GM18870 (cell line): Measurements from ENCODE around the gene GNRHR.
"Not testable (repeated sequence)": the region's sequence is repeated elsewhere in the genome, so short reads cannot be mapped to it uniquely, and the experiment has no call there.

Experiments used
- ATAC-seq: cut with Tn5 transposase; IDR thresholded peaks from one replicate; pipeline ENCODE4 v1.9.1; 2021; ENCODE audit warnings: moderate library complexity; ENCODE audit not compliant: unreplicated experiment

Gene GNRHR

DNA sequence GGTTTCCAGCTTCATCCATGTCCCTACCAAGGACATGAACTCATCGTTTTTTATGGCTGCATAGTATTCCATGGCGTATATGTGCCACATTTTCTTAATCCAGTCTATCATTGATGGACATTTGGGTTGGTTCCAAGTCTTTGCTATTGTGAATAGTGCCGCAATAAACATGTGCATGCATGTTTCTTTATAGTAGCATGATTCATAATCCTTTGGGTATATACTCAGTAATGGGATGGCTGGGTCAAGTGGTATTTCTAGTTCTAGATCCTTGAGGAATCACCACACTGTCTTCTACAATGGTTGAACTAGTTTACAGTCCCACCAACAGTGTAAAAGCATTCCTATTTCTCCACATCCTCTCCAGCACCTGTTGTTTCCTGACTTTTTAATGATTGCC is 23.7 kb downstream of the GNRHR start:
- ATAC-seq: not testable (repeated sequence)

DNA sequence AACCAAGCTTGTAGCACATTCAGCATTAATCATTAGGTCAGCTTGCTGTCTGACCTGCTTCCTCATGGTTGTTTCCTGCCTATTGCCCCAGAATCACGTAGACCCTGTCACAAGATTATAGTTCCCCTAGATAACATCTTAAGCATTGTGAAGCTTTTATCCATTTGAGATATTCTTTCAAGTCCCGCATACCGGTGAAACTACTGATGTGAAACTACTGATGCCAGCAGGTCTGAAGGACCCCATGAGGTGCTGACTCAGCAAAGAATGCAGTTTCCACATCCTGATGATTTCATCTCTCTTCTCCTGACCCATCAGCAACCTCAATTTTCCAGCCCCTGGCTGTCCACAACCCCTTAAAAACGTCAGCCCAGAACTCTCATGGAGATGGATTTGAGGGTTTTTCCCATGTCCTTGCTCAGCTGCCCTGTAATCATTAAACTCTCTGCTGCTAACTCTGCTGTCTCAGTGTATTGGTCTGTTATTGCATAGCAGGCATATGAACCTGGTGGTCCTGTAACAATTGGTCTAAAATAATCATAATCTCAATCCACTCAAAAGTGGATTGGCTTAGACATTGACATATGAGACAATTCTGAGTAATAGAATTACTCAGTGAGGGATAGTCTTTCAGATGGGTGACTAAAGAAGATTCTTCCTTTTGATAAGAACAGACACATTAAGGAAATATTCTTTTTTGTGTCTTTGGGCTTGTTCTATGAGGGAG is 26.9 kb downstream of the GNRHR start:
- no peak for ATAC-seq

DNA sequence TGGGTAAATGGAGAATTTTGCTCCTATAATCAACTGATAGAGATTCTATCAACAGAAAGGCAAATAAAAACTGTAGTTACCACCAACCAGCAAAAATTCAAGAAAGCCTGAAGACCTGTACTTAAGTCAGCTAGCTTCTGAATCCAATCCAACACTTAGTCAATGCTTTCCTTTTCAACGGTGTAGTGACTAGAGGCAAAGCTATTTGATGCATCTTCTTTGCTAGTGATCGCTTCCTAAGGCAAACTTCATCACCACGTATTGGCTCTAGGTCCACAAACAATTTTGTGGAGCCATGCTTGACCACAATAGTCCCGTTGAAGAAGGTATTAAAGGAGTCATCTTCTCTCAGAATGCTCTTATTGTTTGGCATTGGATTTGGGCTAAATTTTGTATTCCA is 28.2 kb downstream of the GNRHR start:
- no peak for ATAC-seq

GRCh38 chr4:67725132-67725531 is 29.1 kb downstream of the GNRHR start:
- ATAC-seq: no peak

DNA sequence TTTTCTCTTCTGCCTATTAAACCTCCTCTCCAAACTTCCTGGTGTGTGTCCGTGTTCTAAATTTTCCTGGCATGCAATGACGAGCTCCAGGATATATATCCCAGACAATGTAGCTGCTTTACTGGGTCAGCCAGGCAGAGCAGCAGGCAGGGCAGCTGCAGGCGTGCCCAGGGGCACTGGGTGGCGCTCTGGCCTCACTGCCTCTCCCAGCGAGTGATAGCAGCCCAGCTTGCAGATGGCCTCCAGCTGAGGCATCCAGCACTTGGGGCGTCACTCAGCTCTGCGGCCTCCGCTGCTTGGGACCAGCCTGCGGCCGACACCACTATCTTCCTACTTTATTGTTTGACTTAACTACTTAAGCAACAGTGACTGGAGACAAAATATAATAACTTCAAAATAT is 30.2 kb downstream of the GNRHR start:
- ATAC-seq: no peak

DNA sequence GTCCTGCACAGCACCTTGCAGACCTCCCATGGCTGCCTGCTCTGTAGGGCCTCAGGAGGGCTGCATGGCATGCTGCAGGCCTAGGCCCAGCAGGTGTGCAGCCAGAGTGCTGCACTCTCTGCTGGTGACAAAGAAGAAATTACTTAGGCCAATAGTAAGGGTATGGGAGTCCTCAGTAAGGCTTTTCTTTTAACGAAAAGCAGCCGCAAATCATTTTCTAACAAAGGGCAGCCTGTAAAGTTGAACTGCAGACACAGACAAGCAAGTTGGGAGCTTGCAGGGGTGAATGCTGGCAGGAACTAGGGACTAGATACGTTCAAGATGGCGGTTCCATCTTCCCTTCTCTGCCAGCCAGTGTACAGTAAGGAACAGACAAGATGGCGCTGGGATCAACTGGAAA is 30.8 kb downstream of the GNRHR start:
- ATAC-seq: no peak

DNA sequence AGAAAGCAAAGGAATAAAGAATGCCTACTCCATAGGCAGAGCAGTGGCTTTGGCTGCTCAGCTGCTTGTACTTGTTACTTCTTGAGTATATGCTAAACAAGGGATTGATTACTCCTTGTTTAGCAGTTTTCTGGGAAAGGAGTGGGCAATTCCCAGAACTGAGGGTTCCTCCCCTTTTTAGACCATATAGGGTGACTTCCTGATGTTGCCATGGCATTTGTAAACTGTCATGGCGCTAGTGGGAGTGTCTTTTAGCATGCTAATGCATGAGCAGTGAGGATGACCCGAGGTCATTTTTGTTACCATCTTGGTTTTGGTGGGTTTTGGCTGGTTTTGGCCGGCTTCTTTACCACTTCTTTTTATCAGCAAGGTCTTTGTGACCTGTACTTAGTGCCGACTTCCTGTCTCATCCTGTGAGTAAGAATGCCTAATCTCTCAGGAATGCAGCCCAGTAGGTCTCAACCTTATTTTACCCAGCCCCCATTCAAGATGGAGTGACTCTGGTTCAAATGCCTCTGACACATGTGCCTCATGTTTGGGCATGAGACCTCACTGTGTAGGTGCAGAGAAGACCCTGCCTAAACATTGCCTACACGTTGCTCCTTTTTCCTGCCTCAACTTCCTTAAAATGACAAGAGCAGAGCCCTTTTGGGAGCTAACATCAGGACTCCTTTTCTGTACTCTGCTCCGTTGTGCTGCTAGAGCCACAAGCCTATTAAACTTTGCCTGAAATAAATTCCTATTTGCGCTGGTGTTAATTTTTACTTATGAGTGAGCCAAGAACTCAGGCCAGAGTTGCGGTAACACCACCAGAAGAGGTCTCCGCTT is 32.2 kb downstream of the GNRHR start:
- ATAC-seq: no peak

GRCh38 chr4:67721315-67721769 is 32.8 kb downstream of the GNRHR start:
- no peak for ATAC-seq

DNA sequence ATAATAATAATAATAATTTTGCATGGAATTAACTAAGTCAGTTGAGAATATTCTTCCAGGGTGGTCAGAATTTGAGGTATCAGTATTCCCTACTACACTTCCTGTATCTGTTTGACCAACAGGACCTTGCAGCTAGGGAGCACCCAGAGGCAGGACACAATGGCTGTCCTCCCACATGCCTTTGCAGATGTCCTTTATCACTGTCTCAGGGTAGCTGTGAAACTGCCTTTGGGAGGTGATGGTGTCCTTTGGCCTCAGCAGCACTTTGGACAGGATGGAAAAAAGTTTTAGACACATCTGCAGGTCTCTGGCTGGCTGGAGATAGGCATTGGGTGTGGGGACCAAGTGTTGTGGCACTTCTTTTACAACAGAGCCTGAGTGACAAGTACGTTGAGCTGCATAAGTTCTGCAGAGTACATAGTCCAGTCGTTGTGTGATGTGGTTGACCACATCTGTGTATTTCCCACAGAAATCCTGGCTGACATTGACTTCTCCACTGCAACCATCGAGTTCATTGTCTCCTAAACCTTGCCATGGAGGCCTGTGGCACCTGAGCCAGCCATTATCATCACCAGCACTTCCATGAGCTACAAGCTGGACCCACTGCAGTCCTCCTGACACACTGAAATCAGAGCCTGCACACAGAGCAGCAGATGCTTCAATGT is 34.1 kb downstream of the GNRHR start:
- no peak for ATAC-seq

DNA sequence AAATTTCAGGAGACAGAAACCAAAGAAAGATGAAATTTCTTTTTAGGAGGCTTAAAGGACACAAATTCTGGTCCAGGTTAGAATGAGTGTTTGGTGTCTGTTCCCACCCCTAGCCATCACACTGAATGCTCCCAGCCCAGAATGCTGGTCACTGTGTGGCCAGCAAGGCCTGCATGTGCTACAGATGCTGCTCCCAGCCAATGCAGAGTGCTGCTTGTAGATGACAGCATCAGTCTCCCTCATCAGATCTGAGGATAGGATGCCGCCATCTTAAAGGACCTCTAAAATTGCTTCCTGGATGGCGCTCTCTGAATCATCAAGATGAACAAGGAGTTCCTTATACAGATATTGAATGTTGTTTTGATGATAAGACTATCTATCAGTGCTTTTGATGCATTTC is 35.3 kb downstream of the GNRHR start:
- no peak for ATAC-seq

GRCh38 chr4:67717586-67717985 is 36.6 kb downstream of the GNRHR start:
- ATAC-seq: no peak

- ATAC-seq: no peak
These were observed 39.2 kb downstream of the GNRHR start for GRCh38 chr4:67714955-67715354.

- peak; percentile 80 for ATAC-seq
These were observed 40.0 kb downstream of the GNRHR start for GRCh38 chr4:67714248-67714583.

- ATAC-seq: peak; percentile 18
These were observed 40.5 kb downstream of the GNRHR start for GRCh38 chr4:67713529-67714247.

DNA sequence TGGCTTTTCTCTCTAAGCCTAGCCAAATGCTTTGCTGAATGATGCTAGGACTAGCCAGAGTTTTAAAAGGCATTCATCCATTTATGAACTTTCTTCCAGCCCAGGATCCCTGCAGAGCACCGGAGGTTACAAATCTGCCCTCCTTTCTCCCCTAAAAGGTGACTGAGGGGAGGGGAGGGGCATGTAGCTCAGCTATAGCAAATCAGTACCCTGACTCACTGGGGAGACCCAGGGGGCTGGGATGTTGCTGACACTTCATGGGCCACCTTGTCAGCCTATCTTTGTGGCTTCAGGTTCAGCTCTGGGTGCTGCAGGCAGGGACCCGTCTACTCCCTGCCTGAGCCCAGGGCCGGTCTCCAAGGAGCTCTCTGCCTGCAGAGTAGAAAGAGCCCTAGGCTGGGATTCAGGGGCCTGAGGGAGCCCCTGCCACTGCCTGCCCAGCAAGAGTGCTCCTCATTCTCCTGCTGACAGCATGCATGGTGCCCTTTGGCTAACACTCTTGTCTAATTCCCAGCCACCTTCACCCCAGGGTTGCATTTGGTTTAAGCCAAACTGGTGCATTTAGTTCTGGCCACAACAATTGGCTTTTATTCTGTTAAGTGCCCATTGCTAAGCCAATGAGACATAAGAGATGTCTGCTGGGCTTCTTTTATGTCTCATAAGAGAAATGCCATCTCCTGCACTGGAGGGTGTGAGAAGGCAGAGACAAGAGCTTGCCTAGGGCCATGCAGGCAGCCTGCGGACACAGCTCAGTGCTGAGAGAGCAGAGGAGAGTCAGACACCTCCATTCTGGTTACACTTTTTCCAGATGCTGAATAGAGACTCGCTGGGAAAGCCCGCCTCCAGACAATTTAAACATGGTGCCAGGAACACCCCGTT is 41.3 kb downstream of the GNRHR start:
- ATAC-seq: no peak

- no peak for ATAC-seq
These were observed 42.1 kb downstream of the GNRHR start for GRCh38 chr4:67712000-67712625.

- not testable (repeated sequence) for ATAC-seq
These were observed 47.5 kb downstream of the GNRHR start for GRCh38 chr4:67706682-67707081.

- ATAC-seq: no peak
These were observed 49.3 kb downstream of the GNRHR start for GRCh38 chr4:67704843-67705242.

- no peak for ATAC-seq
These were observed 52.0 kb downstream of the GNRHR start for GRCh38 chr4:67702166-67702565.

GRCh38 chr4:67701517-67701850 is 52.7 kb downstream of the GNRHR start:
- peak; percentile 11 for ATAC-seq
